Measurements from ENCODE around the gene EIF2A.

EIF2A gene

GRCh38 chr3:150540991-150541390 lies 5.6 kb upstream of the EIF2A start:
- no peak overlapping the region for H3K4me3 ChIP-seq (replicated peaks; ENCODE audit: low read depth, low read length)
- no peak for TF ChIP-seq CTCF (IDR thresholded peaks at IDR 0.05; ENCODE audit: low read length, missing control alignments)
- no peak for DNase-seq (ENCODE audit: low read depth)

- TF ChIP-seq CTCF (IDR thresholded peaks at IDR 0.05; ENCODE audit: low read length, missing control alignments), result no peak
- no peak overlapping the region for H3K4me3 ChIP-seq (replicated peaks; ENCODE audit: low read depth, low read length)
- DNase-seq (ENCODE audit: low read depth), result no peak
Observed at GRCh38 chr3:150543128-150543527, 3.5 kb upstream of the EIF2A start.

GRCh38 chr3:150543531-150543930 lies 3.1 kb upstream of the EIF2A start:
- no peak for TF ChIP-seq CTCF (IDR thresholded peaks at IDR 0.05; ENCODE audit: low read length, missing control alignments)
- H3K4me3 ChIP-seq (replicated peaks; ENCODE audit: low read depth, low read length), result no peak overlapping the region
- DNase-seq (ENCODE audit: low read depth), result no peak

- peak overlapping the region; percentile 87 for H3K4me3 ChIP-seq (replicated peaks; ENCODE audit: low read depth, low read length)
- TF ChIP-seq CTCF (IDR thresholded peaks at IDR 0.05; ENCODE audit: low read length, missing control alignments), result no peak
- DNase-seq (ENCODE audit: low read depth), result peak; percentile 45
Observed at GRCh38 chr3:150544041-150544440, 2.5 kb upstream of the EIF2A start.

GRCh38 chr3:150544726-150545125 lies 1.9 kb upstream of the EIF2A start:
- TF ChIP-seq CTCF (IDR thresholded peaks at IDR 0.05; ENCODE audit: low read length, missing control alignments), result no peak
- H3K4me3 ChIP-seq (replicated peaks; ENCODE audit: low read depth, low read length), result peak overlapping the region; percentile 87
- peak; percentile 30 for DNase-seq (ENCODE audit: low read depth)

- peak; percentile 16 for DNase-seq (ENCODE audit: low read depth)
- peak overlapping the region; percentile 87 for H3K4me3 ChIP-seq (replicated peaks; ENCODE audit: low read depth, low read length)
- no peak for TF ChIP-seq CTCF (IDR thresholded peaks at IDR 0.05; ENCODE audit: low read length, missing control alignments)
Observed at GRCh38 chr3:150545419-150546225, 965 bp upstream of the EIF2A start.

Data from fibroblast of pulmonary artery (primary cell).